Measurements from ENCODE around the gene RAB4A. TPM values are rescaled to one million over a fixed set of nuclear protein-coding genes. Genes with fewer than 3 reads are reported as not detected.

Gene RAB4A
- total and polyA plus RNA-seq, 2 donors (not counting 1 experiment from before 2014, with no cell fraction given), result 15.7 to 31.5 TPM

DNA sequence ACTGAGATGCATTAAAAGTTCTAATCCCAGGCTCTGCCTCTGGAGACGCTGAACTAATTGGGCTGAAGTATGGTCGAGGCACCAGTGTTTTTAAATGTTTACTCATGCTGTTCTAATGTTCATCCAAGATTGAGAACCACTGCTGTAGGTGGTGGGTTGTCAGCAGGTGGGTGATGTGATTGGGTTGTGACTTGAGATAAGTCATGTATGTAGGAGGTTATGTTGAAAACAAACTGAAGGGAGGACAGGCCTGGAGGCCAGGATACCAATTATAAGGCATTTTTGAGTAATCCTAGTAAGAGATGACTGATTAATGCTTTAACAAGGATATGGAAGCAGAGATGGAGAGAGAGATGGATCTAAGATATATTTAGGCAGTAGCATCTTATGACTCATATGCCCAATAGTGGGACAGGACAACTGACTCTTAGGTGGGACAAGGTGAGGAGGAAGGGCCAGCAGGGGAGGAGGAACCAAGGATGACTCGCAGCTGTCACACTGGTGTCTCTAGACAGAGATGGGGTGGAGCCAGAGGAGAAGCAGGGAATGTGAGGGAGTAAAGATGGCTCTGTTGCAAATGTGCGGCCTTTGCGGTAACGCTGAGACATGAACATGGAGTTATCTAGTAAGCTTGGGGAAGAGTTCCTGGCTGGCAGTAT, 29.3 kb downstream of the RAB4A start:
- H3K36me3 ChIP-seq (ENCODE audit: control insufficient read depth, insufficient read depth, low read length), result peaks cover 5% of the 10 kb centered on the region
- H3K27me3 ChIP-seq (ENCODE audit: control insufficient read depth, insufficient read depth, low read length), result no peaks in the 10 kb centered on the region
- H3K27ac ChIP-seq (ENCODE audit: insufficient read depth, low read length), result no peak overlapping the region
- no peaks in the 10 kb centered on the region for H3K9me3 ChIP-seq (ENCODE audit: control insufficient read depth, insufficient read depth, low read depth, low read length)
- H3K4me2 ChIP-seq (ENCODE audit: extremely low read depth, insufficient read depth, low read length), result no peak overlapping the region
- H3K79me2 ChIP-seq (ENCODE audit: control insufficient read depth, insufficient read depth, low read length), result no peaks in the 10 kb centered on the region
- no peak for TF ChIP-seq CTCF (conservative IDR thresholded peaks at IDR 0.05 in 1 of 2, IDR thresholded peaks at IDR 0.05 in 1 of 2; ENCODE audit: low read depth in 1 of 2, low read length in 2 of 2)
- no peak overlapping the region for H3K4me3 ChIP-seq (replicated peaks in 1 of 4; ENCODE audit: control extremely low read depth in 1 of 4, insufficient read depth in 1 of 4, low read depth in 3 of 4, low read length in 4 of 4)
- no peak overlapping the region for H2AFZ ChIP-seq (ENCODE audit: low read length)
- DNase-seq (ENCODE audit: low read depth in 2 of 2), result no peak
- no peaks in the 10 kb centered on the region for H4K20me1 ChIP-seq (ENCODE audit: control insufficient read depth, extremely low read depth, insufficient read depth, low read length)
- no peak overlapping the region for H3K9ac ChIP-seq (ENCODE audit: insufficient read depth, low read length)
- H3K4me1 ChIP-seq (ENCODE audit: control insufficient read depth, extremely low read depth, insufficient read depth, low read length), result peaks cover 3% of the 10 kb centered on the region

DNA sequence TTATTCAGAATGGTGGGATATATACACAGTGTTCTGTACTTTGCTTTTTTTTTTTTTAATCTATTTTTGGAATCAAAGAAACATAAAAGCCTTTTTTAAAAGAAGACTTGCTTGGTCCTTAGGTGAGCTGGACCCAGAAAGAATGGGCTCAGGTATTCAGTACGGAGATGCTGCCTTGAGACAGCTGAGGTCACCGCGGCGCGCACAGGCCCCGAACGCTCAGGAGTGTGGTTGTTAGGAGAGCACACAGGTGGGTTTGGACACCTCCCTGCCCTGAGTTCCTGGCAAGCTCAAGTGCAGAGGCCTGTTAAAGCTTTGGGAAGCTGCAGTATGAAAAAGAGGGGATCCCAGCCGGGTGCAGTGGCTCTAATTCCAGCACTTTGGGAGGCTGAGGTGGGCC, 31.8 kb downstream of the RAB4A start:
- H2AFZ ChIP-seq (ENCODE audit: low read length), result no peak overlapping the region
- H3K79me2 ChIP-seq (ENCODE audit: control insufficient read depth, insufficient read depth, low read length), result no peaks in the 10 kb centered on the region
- no peaks in the 10 kb centered on the region for H4K20me1 ChIP-seq (ENCODE audit: control insufficient read depth, extremely low read depth, insufficient read depth, low read length)
- no peaks in the 10 kb centered on the region for H3K27me3 ChIP-seq (ENCODE audit: control insufficient read depth, insufficient read depth, low read length)
- TF ChIP-seq CTCF (conservative IDR thresholded peaks at IDR 0.05 in 1 of 2, IDR thresholded peaks at IDR 0.05 in 1 of 2; ENCODE audit: low read depth in 1 of 2, low read length in 2 of 2), result no peak
- TF ChIP-seq EZH2 (IDR thresholded peaks at IDR 0.05; ENCODE audit: low read length, missing control alignments), result no peak
- H3K9ac ChIP-seq (ENCODE audit: insufficient read depth, low read length), result no peak overlapping the region
- H3K4me1 ChIP-seq (ENCODE audit: control insufficient read depth, extremely low read depth, insufficient read depth, low read length), result no peaks in the 10 kb centered on the region
- peaks cover 5% of the 10 kb centered on the region for H3K36me3 ChIP-seq (ENCODE audit: control insufficient read depth, insufficient read depth, low read length)
- H3K4me3 ChIP-seq (replicated peaks in 1 of 4; ENCODE audit: control extremely low read depth in 1 of 4, insufficient read depth in 1 of 4, low read depth in 3 of 4, low read length in 4 of 4), result no peak overlapping the region
- no peaks in the 10 kb centered on the region for H3K9me3 ChIP-seq (ENCODE audit: control insufficient read depth, insufficient read depth, low read depth, low read length)
- DNase-seq (ENCODE audit: low read depth in 2 of 2), result no peak
- no peak overlapping the region for H3K4me2 ChIP-seq (ENCODE audit: extremely low read depth, insufficient read depth, low read length)
- H3K27ac ChIP-seq (ENCODE audit: insufficient read depth, low read length), result no peak overlapping the region

DNA sequence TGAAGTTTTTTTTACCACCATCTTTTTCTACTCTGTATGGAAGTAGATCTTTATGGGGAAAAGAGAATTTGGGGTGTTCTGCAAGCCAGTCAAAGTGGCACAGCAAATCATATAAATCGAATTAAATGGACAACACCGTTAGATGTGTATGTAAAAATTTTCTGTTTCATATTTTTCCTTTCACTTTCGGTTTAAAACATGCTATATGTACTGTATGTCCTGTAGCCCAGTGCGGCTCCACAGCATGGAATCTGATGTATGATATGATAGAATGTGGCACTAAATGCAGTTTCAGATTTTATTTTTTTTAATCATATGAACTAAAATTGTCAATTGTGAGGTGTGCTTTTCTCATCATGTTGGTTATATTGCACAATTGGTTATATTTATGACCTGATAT, 32.9 kb downstream of the RAB4A start:
- Histone ChIP-seq H3K27ac (ENCODE audit: insufficient read depth, low read length) (no peak overlapping the region), H4K20me1 (ENCODE audit: control insufficient read depth, extremely low read depth, insufficient read depth, low read length) (no peaks in the 10 kb centered on the region)

More for the DNA sequence above, 32.9 kb downstream of the RAB4A start:
- no peaks in the 10 kb centered on the region for H3K4me1 ChIP-seq (ENCODE audit: control insufficient read depth, extremely low read depth, insufficient read depth, low read length)
- no peak overlapping the region for H2AFZ ChIP-seq (ENCODE audit: low read length)
- no peak overlapping the region for H3K9ac ChIP-seq (ENCODE audit: insufficient read depth, low read length)
- no peak for DNase-seq (ENCODE audit: low read depth in 2 of 2)
- H3K79me2 ChIP-seq (ENCODE audit: control insufficient read depth, insufficient read depth, low read length), result no peaks in the 10 kb centered on the region
- TF ChIP-seq EZH2 (IDR thresholded peaks at IDR 0.05; ENCODE audit: low read length, missing control alignments) (no peak), CTCF (conservative IDR thresholded peaks at IDR 0.05 in 1 of 2, IDR thresholded peaks at IDR 0.05 in 1 of 2; ENCODE audit: low read depth in 1 of 2, low read length in 2 of 2) (no peak)
- H3K36me3 ChIP-seq (ENCODE audit: control insufficient read depth, insufficient read depth, low read length), result peaks cover 5% of the 10 kb centered on the region
- H3K4me2 ChIP-seq (ENCODE audit: extremely low read depth, insufficient read depth, low read length), result no peak overlapping the region
- H3K4me3 ChIP-seq (replicated peaks in 1 of 4; ENCODE audit: control extremely low read depth in 1 of 4, insufficient read depth in 1 of 4, low read depth in 3 of 4, low read length in 4 of 4), result no peak overlapping the region
- H3K9me3 ChIP-seq (ENCODE audit: control insufficient read depth, insufficient read depth, low read depth, low read length), result no peaks in the 10 kb centered on the region
- no peaks in the 10 kb centered on the region for H3K27me3 ChIP-seq (ENCODE audit: control insufficient read depth, insufficient read depth, low read length)

Measured in fibroblast of lung (primary cell).